Measurements from ENCODE around the gene CPLX3. TPM values are rescaled to one million over a fixed set of nuclear protein-coding genes. Genes with fewer than 3 reads are reported as not detected.

The CPLX3 gene
- total RNA-seq, 3 donors from 2014 or later: 0.66 TPM; not detected in 2

DNA sequence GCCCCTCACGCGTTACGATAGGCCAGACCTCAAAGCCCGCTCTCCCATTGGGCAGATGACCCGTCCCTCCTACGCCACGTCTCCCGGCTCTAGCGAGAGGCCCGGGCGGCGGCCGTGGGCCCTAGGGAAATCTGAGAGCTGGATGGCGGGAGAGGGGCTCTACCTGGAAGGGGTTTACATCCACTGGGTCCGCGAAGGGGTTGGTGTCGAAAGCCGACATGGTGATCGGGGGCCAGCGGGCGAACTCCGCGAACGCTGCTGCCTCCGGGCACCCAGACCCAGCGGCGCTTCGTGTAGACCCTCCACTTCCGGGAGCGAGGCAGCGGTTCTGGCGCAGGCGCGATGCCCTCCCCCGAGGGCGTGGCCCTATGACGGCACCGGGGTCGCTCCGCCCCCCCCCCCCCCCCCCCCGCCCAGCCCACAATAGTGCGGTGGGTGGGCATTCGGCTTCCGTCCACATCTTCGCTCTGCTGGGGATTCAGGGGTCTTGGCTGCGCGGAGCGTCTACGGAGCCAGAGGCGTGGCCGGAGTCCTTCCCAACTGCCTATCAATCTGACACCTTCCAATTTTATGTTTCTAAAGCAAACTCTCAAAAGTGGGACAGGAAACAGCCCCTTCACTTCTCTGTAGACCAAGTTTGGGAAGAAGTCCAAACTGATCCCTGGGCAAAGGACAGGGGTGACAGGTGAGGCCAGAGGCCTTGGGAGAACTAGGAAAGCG is 46.8 kb downstream of the CPLX3 start, which contains the start of gene SCAMP2:
SCAMP2 (minus strand) TSS at position 330 of the 720 bp plus-strand sequence; CDS start at position 220, 110 bp downstream.
- Histone ChIP-seq H3K9me3 (no peaks in the 10 kb centered on the region), H3K4me3 (peak within 1 kb of the TSS; percentile 64 to 94 (median 64)), H3K27ac (peak within 1 kb of the TSS; percentile 91 to 97), H3K36me3 (no peaks in the 10 kb centered on the region), H3K27me3 (no peaks in the 10 kb centered on the region), H3K4me1 (peaks cover 0 to 32% of the 10 kb centered on the region in 2 donors)
- intact Hi-C loops (cut with DNase I; ENCODE audit: low total_unique reads): no loop called here
- DNase-seq (ENCODE audit: low spot score in 2 of 2): peak; percentile 90 to 92
- TF ChIP-seq POLR2A (IDR thresholded peaks at IDR 0.05) (peak; percentile 44), POLR2AphosphoS5 (IDR thresholded peaks at IDR 0.05) (peak; percentile 82 to 93 (median 84))
- TF ChIP-seq, protein P1, sequence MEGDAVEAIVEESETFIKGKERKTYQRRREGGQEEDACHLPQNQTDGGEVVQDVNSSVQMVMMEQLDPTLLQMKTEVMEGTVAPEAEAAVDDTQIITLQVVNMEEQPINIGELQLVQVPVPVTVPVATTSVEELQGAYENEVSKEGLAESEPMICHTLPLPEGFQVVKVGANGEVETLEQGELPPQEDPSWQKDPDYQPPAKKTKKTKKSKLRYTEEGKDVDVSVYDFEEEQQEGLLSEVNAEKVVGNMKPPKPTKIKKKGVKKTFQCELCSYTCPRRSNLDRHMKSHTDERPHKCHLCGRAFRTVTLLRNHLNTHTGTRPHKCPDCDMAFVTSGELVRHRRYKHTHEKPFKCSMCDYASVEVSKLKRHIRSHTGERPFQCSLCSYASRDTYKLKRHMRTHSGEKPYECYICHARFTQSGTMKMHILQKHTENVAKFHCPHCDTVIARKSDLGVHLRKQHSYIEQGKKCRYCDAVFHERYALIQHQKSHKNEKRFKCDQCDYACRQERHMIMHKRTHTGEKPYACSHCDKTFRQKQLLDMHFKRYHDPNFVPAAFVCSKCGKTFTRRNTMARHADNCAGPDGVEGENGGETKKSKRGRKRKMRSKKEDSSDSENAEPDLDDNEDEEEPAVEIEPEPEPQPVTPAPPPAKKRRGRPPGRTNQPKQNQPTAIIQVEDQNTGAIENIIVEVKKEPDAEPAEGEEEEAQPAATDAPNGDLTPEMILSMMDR (IDR thresholded peaks at IDR 0.05): no peak

DNA sequence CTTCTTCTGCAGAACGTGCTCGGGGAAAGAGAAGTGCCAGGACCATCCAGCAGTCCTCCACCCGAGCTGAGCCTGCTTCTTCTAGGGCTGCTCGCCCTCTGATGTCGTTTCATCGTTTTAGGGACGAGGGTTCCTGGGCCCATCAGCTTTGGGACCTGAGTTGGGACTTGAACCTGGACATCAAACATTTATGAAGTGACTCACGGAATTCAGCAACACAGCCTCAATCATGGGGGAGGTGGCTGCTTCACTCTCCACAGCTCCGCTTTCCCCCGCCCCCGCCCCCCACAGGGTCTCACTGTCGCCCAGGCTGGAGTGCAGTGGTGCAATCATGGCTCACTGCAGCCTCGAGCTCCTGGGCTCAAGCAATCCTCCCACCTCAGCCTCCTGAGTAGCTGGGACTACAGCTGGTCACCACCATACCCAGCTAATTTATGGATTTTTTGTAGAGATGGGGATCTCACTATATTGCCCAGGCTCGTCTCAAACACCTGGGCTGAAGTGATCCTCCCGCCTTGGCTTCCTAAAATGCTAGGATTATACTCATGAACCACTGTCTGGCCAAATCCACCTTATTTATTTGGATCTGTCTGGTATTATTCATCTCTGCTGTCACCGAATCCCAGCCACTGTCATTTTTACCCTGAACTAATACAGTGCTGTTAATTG is 47.5 kb downstream of the CPLX3 start:
- peak overlapping the region; percentile 64 to 94 (median 64) for H3K4me3 ChIP-seq
- H3K9me3 ChIP-seq: no peaks in the 10 kb centered on the region
- H3K27ac ChIP-seq: peak overlapping the region; percentile 91 to 97
- intact Hi-C loops (cut with DNase I; ENCODE audit: low total_unique reads): no loop called here
- peak in 1 of 2 donors; percentile 24 for DNase-seq (ENCODE audit: low spot score in 2 of 2)
- TF ChIP-seq POLR2A (IDR thresholded peaks at IDR 0.05) (no peak), POLR2AphosphoS5 (IDR thresholded peaks at IDR 0.05) (no peak)
- TF ChIP-seq, protein P1 (IDR thresholded peaks at IDR 0.05): no peak
- peaks cover 0 to 32% of the 10 kb centered on the region in 2 donors for H3K4me1 ChIP-seq
- H3K36me3 ChIP-seq: no peaks in the 10 kb centered on the region
- H3K27me3 ChIP-seq: no peaks in the 10 kb centered on the region

DNA sequence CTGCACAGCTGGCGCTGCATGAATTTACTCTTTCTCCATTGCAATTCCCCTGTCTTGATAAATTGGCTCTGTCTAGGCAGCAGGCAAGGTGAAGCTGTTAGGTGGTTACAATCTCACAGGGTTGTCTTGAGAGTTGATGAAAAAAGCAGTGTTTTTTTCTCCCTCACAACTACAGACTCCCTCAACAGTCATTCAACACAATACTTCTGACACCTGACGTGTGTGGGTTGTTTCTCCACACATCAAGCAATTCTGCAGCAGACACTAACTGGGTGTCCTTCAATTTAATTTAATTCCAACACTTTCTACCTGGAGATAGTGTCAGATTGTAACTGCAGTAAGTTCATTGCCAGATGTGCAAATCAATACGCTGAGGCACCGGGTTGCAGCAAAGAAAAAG is 51.8 kb downstream of the CPLX3 start:
- H3K36me3 ChIP-seq: no peaks in the 10 kb centered on the region
- no peak for DNase-seq (ENCODE audit: low spot score in 2 of 2)
- H3K4me1 ChIP-seq: no peaks in the 10 kb centered on the region
- no peaks in the 10 kb centered on the region for H3K9me3 ChIP-seq
- no peak for TF ChIP-seq POLR2AphosphoS5 (IDR thresholded peaks at IDR 0.05)
- TF ChIP-seq, protein P1 (IDR thresholded peaks at IDR 0.05): no peak
- no peak for TF ChIP-seq POLR2A (IDR thresholded peaks at IDR 0.05)
- no peak overlapping the region for H3K27ac ChIP-seq
- no peaks in the 10 kb centered on the region for H3K27me3 ChIP-seq
- intact Hi-C loops (cut with DNase I; ENCODE audit: low total_unique reads): loop anchor here (5.0 kb wide), 1 partner anchor 896 kb away; no protein-coding TSS in a partner anchor
- no peak overlapping the region for H3K4me3 ChIP-seq

Other genes with a start within 250 kb of the CPLX3 start
- 100 to 1,000 TPM in 2 of 3 donors, 10 to 100 TPM in 1; 99.2 to 110 (median 101) TPM for gene CLK3, start 210.8 kb upstream of the CPLX3 start, total RNA-seq
- 10 to 100 TPM; 13.8 to 21.7 (median 20.3) TPM for gene EDC3, start 130.6 kb upstream of the CPLX3 start, total RNA-seq
- 10 to 100 TPM in 1 of 3 donors, 1 to 10 TPM in 1, under 1 TPM in 1; 0.80 to 32.1 (median 4.8) TPM for gene CYP1A1, start 101.1 kb upstream of the CPLX3 start, total RNA-seq
- not detected for gene CYP1A2, start 77.8 kb upstream of the CPLX3 start, total RNA-seq
- gene CSK, start 44.5 kb upstream of the CPLX3 start, total RNA-seq: 10 to 100 TPM; 18.7 to 26.2 (median 18.7) TPM
- under 1 TPM in 1 of 3 donors, not detected in 2; 0.15 TPM for gene LMAN1L, start 13.8 kb upstream of the CPLX3 start, total RNA-seq
- gene ULK3, start 16.5 kb downstream of the CPLX3 start, total RNA-seq: 10 to 100 TPM; 28.3 to 48.8 (median 48.0) TPM
- gene SCAMP2, start 46.7 kb downstream of the CPLX3 start, total RNA-seq: 10 to 100 TPM; 49.5 to 71.4 (median 69.4) TPM
- 10 to 100 TPM; 42.7 to 70.1 (median 48.3) TPM for gene MPI, start 63.4 kb downstream of the CPLX3 start, total RNA-seq
- 10 to 100 TPM; 51.4 to 72.0 (median 54.1) TPM for gene FAM219B, start 80.2 kb downstream of the CPLX3 start, total RNA-seq
- 10 to 100 TPM; 55.6 to 73.8 (median 58.3) TPM for gene COX5A, start 111.4 kb downstream of the CPLX3 start, total RNA-seq
- 10 to 100 TPM in 2 of 3 donors, 1 to 10 TPM in 1; 7.6 to 17.1 (median 13.1) TPM for gene RPP25, start 130.1 kb downstream of the CPLX3 start, total RNA-seq
- gene SCAMP5, start 168.9 kb downstream of the CPLX3 start, total RNA-seq: 1 to 10 TPM; 2.2 to 7.5 (median 4.5) TPM
- 10 to 100 TPM; 17.3 to 19.0 (median 18.9) TPM for gene PPCDC, start 197.0 kb downstream of the CPLX3 start, total RNA-seq

Data from breast epithelium (tissue), 4 donors.